Kidney (tissue), 14 donors: ENCODE data around the gene HSF2BP. TPM values are rescaled to one million over a fixed set of nuclear protein-coding genes. Genes with fewer than 3 reads are reported as not detected.

Experiments
- DNase-seq, 5 donors: peaks; one replicate each; pipeline ENCODE4 v3.0.0-alpha.2; 2013 to 2020
- FAIRE-seq: peaks from 2 replicates; lab custom pipeline; 2012; peaks lifted over from hg19 to GRCh38; lab: Jason Lieb, UNC
- H3K27ac ChIP-seq, 2 donors: one replicate each; pipeline ENCODE4 v1.7.0; 2013; ENCODE audit warnings: low read depth in 2 of 2, low read length in 2 of 2, inconsistent platforms in 1 of 2
- H3K27me3 ChIP-seq: one replicate; pipeline ENCODE4 v1.7.1; 2013; ENCODE audit warnings: low read length, inconsistent platforms; ENCODE audit not compliant: control insufficient read depth, insufficient read depth
- H3K36me3 ChIP-seq, 3 donors: one replicate each; pipeline versions ENCODE4 v1.7.0 to v1.7.1; 2013; ENCODE audit warnings: low read length in 3 of 3, control low read depth in 1 of 3, inconsistent platforms in 1 of 3; ENCODE audit not compliant: insufficient read depth in 3 of 3, control insufficient read depth in 2 of 3
- H3K4me1 ChIP-seq, 3 donors: one replicate each; pipeline versions ENCODE4 v1.7.0 to v1.7.1; 2013; ENCODE audit warnings: low read length in 3 of 3, inconsistent platforms in 1 of 3, low read depth in 1 of 3; ENCODE audit not compliant: control insufficient read depth in 2 of 3, insufficient read depth in 2 of 3
- H3K4me3 ChIP-seq, 3 donors: one replicate each; pipeline versions ENCODE4 v1.7.0 to v1.8.1; 2013; ENCODE audit warnings: low read length in 3 of 3, control low read depth in 1 of 3, inconsistent platforms in 1 of 3
- H3K9ac ChIP-seq, 3 donors: one replicate each; pipeline versions ENCODE4 v1.7.0 to v1.7.1; 2013; ENCODE audit warnings: low read length in 3 of 3, control low read depth in 1 of 3, inconsistent platforms in 1 of 3
- H3K9me3 ChIP-seq, 3 donors: one replicate each; pipeline versions ENCODE4 v1.7.0 to v1.7.1; 2013; ENCODE audit warnings: low read length in 3 of 3, control low read depth in 1 of 3, inconsistent platforms in 1 of 3; ENCODE audit not compliant: control insufficient read depth in 2 of 3, insufficient read depth in 1 of 3
- intact Hi-C: fragments of 100-400 bp; cut with DNase I; formaldehyde crosslinking; loops from one replicate; pipeline ENCODE4 v1.11.1; 2022
- polyA plus RNA-seq: library from polyadenylated mRNA; stranded (reverse); fragments of 350-450 nt; fragmentation: Illumina TruSeq; extraction: RNeasy Lipid Tissue Mini Kit (QIAGEN cat#74804); gene quantifications from one replicate; pipeline ENCODE4 v1.2.3, GENCODE V29; 2014; ENCODE audit warnings: low read depth, low replicate concordance; ENCODE audit not compliant: insufficient read depth
- total RNA-seq: library from RNA; stranded (reverse); fragmentation: NEBNext Ultra II Directional; extraction: Animal tissue kit (Norgen Biotek cat#: 25700); gene quantifications from one replicate; pipeline ENCODE4 v1.2.1, GENCODE V29; 2021
- TF ChIP-seq, protein P1 (sequence below): IDR thresholded peaks from 3 replicates; pipeline ENCODE4 v1.5.1; 2012; ENCODE audit warnings: mild to moderate bottlenecking, moderate library complexity, borderline replicate concordance; ENCODE audit not compliant: insufficient read depth; ENCODE audit errors: extremely low read depth
- donor health status: control.
- donor health status: control.
- donor health status: control.
- donor health status: control.
- donor health status: control.
- donor health status: DM: yes; HTN: yes; CAD: no.
- donor health status: Normal renal cell carcinoma (clear cell type).

Gene HSF2BP
- total and polyA plus RNA-seq, 2 donors from 2014 or later = 0.19 to 0.60 TPM

DNA sequence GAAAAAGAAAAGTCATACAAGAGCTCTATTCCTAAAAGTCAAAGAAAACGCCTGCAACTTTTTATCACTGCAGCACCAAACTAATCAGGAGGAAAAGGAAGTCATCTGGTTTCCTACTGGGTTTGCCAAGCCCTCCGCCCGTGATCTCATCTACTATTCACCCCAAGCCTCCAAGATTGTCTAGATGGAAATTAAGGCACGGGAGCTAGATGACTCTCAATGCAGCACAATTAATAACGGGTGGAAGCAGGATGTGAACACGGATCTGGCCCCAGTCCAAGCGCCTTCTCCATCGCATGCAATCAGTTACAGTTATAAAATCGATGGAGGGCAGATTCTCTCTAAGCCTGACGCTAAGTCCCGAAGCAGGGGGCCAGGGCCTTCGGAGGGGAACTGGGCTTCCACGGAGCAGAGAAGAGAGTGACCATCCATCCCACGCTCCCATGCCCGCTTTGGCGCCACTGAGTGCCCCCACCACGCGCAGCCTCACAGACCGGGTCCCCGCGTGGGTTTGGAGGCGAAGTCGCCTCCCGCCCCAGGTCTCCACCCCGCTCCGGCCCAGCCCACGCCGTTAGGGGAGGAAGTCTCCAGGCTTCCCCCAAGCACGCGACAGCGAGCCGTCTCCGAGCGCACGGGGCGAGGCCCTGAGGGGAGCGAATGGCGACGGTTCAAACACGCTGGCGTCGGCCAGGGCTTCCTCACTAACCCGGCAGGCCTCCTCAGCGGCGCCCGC is 1.8 kb downstream of the HSF2BP start:
- Histone ChIP-seq H3K9ac (no peak overlapping the region), H3K9me3 (no peaks in the 10 kb centered on the region), H3K4me1 (peaks cover 0 to 8% (median 4%) of the 10 kb centered on the region in 3 donors), H3K27me3 (no peaks in the 10 kb centered on the region), H3K36me3 (no peaks in the 10 kb centered on the region), H3K27ac (no peak overlapping the region), H3K4me3 (no peak overlapping the region)
- FAIRE-seq = no peak
- intact Hi-C loops = no loop called here
- DNase-seq = peak in 2 of 5 donors; percentile 57 to 79
- TF ChIP-seq, protein P1, sequence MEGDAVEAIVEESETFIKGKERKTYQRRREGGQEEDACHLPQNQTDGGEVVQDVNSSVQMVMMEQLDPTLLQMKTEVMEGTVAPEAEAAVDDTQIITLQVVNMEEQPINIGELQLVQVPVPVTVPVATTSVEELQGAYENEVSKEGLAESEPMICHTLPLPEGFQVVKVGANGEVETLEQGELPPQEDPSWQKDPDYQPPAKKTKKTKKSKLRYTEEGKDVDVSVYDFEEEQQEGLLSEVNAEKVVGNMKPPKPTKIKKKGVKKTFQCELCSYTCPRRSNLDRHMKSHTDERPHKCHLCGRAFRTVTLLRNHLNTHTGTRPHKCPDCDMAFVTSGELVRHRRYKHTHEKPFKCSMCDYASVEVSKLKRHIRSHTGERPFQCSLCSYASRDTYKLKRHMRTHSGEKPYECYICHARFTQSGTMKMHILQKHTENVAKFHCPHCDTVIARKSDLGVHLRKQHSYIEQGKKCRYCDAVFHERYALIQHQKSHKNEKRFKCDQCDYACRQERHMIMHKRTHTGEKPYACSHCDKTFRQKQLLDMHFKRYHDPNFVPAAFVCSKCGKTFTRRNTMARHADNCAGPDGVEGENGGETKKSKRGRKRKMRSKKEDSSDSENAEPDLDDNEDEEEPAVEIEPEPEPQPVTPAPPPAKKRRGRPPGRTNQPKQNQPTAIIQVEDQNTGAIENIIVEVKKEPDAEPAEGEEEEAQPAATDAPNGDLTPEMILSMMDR = no peak

DNA sequence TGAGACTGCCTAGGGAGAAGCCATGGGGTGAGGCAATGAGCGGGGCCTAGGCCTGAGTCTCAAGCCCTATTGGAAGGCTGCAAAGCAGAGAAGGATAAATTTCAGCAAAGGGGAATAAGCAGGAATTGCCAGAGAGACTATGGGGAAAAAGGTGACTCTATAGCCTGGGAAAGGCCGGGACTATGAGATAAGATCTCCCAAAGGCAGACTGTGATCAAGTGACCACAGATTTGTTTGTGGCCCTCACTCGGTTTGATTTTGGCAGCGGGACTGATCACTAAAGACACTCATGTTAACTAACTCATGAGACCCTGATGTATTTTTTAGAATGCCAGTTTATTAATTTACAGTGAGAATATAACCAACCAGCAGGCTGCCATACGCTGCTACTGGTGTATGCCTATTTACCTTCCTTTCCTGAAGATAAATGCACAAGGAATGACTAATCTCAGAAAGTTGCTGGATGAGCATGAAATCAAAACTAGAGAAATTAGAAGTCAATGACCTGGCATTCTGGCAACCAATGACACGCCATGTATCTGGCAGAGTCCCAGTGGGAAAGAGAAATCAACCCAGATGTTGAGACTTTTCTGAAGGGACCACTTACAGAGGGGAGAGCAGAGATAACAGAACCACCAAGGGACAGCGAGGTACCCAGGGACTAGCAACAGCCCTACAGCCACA is 4.3 kb downstream of the HSF2BP start:
- Histone ChIP-seq H3K9ac (no peak overlapping the region), H3K9me3 (no peaks in the 10 kb centered on the region), H3K27me3 (no peaks in the 10 kb centered on the region), H3K27ac (no peak overlapping the region), H3K4me1 (peaks cover 0 to 4% (median under 1%) of the 10 kb centered on the region in 3 donors), H3K36me3 (no peaks in the 10 kb centered on the region), H3K4me3 (no peak overlapping the region)
- DNase-seq = no peak
- intact Hi-C loops = no loop called here
- TF ChIP-seq, protein P1 = no peak
- FAIRE-seq = no peak

DNA sequence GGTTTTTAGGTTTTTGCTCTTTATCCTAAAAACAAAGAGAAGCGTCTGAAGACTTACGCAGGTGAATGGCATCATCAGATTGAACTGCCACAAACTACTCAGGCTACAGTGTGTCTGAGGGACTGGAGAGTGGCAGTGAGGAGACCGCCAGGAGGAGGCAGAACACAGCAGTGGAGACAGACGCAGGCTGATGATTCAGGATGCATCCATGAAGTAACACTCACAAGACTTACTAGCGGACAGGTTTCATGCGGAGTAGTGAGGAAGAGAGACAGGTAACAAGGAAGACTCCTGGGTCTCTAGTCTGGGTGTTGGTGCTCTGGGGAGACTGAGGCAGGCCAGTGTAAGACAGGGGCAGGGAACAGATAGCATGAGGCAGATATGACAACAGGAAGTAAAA is 5.7 kb downstream of the HSF2BP start:
- TF ChIP-seq, protein P1 = no peak
- H3K27me3 ChIP-seq = no peaks in the 10 kb centered on the region
- H3K9me3 ChIP-seq = no peaks in the 10 kb centered on the region
- no peak overlapping the region for H3K9ac ChIP-seq
- no peak for FAIRE-seq
- no peaks in the 10 kb centered on the region for H3K4me1 ChIP-seq
- no peak for DNase-seq
- no peak overlapping the region for H3K27ac ChIP-seq
- H3K4me3 ChIP-seq = no peak overlapping the region
- H3K36me3 ChIP-seq = no peaks in the 10 kb centered on the region
- intact Hi-C loops = no loop called here
